IMR-90 (cell line): ENCODE data around the gene URAD.

ENCODE experiments used
- CHD1 ChIP-seq: IDR thresholded peaks from 2 replicates; pipeline ENCODE4 v1.6.1; 2012; ENCODE audit warnings: low read depth, low read length, improper control_type of control experiment
- CTCF ChIP-seq: conservative IDR thresholded peaks from 2 replicates; pipeline ENCODE4 v1.5.1; 2012; ENCODE audit warnings: mild to moderate bottlenecking, low read depth, low read length, improper control_type of control experiment
- MAFK ChIP-seq: IDR thresholded peaks from 2 replicates; pipeline ENCODE4 v1.6.1; 2012; ENCODE audit warnings: low read depth, low read length, improper control_type of control experiment
- SMC3 ChIP-seq: fragments of 150-350 bp; IDR thresholded peaks from 2 replicates; pipeline ENCODE4 v1.6.1; 2016; ENCODE audit warnings: low read depth, mild to moderate bottlenecking, antibody characterized with exemption, low read length, moderate library complexity
- USF2 ChIP-seq: fragments of 150-350 bp; IDR thresholded peaks from 2 replicates; pipeline ENCODE4 v1.6.1; 2017; ENCODE audit warnings: mild to moderate bottlenecking, antibody characterized with exemption, low read length, low read depth

- TF ChIP-seq CTCF (no peak), SMC3 (no peak), CHD1 (no peak), USF2 (no peak), MAFK (no peak)
These were observed 54.7 kb downstream of the URAD start for GRCh38 chr13:27933580-27934328.
